Mesothelial cell of epicardium (in vitro differentiated cells): ENCODE data around the gene ZNF91. TPM values are rescaled to one million over a fixed set of nuclear protein-coding genes. Genes with fewer than 3 reads are reported as not detected.
"Not testable (repeated sequence)": the region's sequence is repeated elsewhere in the genome, so short reads cannot be mapped to it uniquely, and the experiment has no call there.

Experiments used
- DNase-seq, 2 experiments: peaks; one replicate each; pipeline ENCODE4 v3.0.0; 2021; ENCODE audit warnings: low spot score in 2 of 2; ENCODE audit not compliant: unreplicated experiment in 2 of 2
- H3K27ac Mint-ChIP-seq: 2 replicates; pipeline ENCODE4 v1.8.0; 2021; ENCODE audit warnings: mixed read lengths
- H3K27me3 Mint-ChIP-seq: 2 replicates; pipeline ENCODE4 v1.8.0; 2021; ENCODE audit warnings: low read depth, mixed read lengths
- H3K36me3 Mint-ChIP-seq: 2 replicates; pipeline ENCODE4 v1.8.0; 2021; ENCODE audit warnings: mixed read lengths
- H3K4me1 Mint-ChIP-seq: 2 replicates; pipeline ENCODE4 v1.8.0; 2021; ENCODE audit warnings: mixed read lengths
- H3K4me3 Mint-ChIP-seq: 2 replicates; pipeline ENCODE4 v1.8.0; 2021; ENCODE audit warnings: mild to moderate bottlenecking, moderate library complexity, mixed read lengths
- H3K9me3 Mint-ChIP-seq: 2 replicates; pipeline ENCODE4 v1.8.0; 2021; ENCODE audit warnings: mixed read lengths
- CTCF ChIP-seq: fragments of 200-600 bp; sonication (generic); IDR thresholded peaks from one replicate; pipeline ENCODE4 v1.5.0; 2021; ENCODE audit warnings: antibody characterized with exemption; ENCODE audit not compliant: unreplicated experiment
- total RNA-seq: library from RNA; stranded (reverse); gene quantifications from 3 replicates; pipeline ENCODE4 v1.2.1, GENCODE V29; 2021

The ZNF91 gene
- total RNA-seq, 1 donor from 2014 or later = 169 TPM

- H3K9me3 Mint-ChIP-seq = peaks cover 51% of the 10 kb centered on the region
These were observed 10.4 kb downstream of the ZNF91 start for GRCh38 chr19:23384858-23385257.

GRCh38 chr19:23384166-23384565 is 11.1 kb downstream of the ZNF91 start:
- H3K27me3 Mint-ChIP-seq = no peaks in the 10 kb centered on the region
- DNase-seq = no peak
- no peak for TF ChIP-seq CTCF
- peaks cover 51% of the 10 kb centered on the region for H3K9me3 Mint-ChIP-seq
- H3K4me1 Mint-ChIP-seq = no peaks in the 10 kb centered on the region
- no peak overlapping the region for H3K27ac Mint-ChIP-seq
- H3K4me3 Mint-ChIP-seq = no peak overlapping the region
- peaks cover 85% of the 10 kb centered on the region for H3K36me3 Mint-ChIP-seq

More at GRCh38 chr19:23384858-23385257, 10.4 kb downstream of the ZNF91 start:
- TF ChIP-seq CTCF = no peak
- no peaks in the 10 kb centered on the region for H3K27me3 Mint-ChIP-seq
- no peak overlapping the region for H3K4me3 Mint-ChIP-seq
- no peak overlapping the region for H3K27ac Mint-ChIP-seq
- DNase-seq = no peak
- no peaks in the 10 kb centered on the region for H3K4me1 Mint-ChIP-seq
- peaks cover 85% of the 10 kb centered on the region for H3K36me3 Mint-ChIP-seq

GRCh38 chr19:23382955-23383354 is 12.3 kb downstream of the ZNF91 start:
- Mint-ChIP-seq H3K27ac (no peak overlapping the region), H3K4me1 (no peaks in the 10 kb centered on the region), H3K36me3 (peaks cover 83% of the 10 kb centered on the region), H3K4me3 (no peak overlapping the region), H3K27me3 (no peaks in the 10 kb centered on the region), H3K9me3 (peaks cover 50% of the 10 kb centered on the region)
- DNase-seq = no peak
- no peak for TF ChIP-seq CTCF

- Mint-ChIP-seq H3K27ac (no peak overlapping the region), H3K9me3 (peaks cover 49% of the 10 kb centered on the region), H3K4me1 (no peaks in the 10 kb centered on the region), H3K27me3 (no peaks in the 10 kb centered on the region), H3K4me3 (no peak overlapping the region), H3K36me3 (peaks cover 82% of the 10 kb centered on the region)
- no peak for DNase-seq
- TF ChIP-seq CTCF = no peak
These were observed 14.2 kb downstream of the ZNF91 start for GRCh38 chr19:23381114-23381513.

GRCh38 chr19:23379671-23380070 is 15.6 kb downstream of the ZNF91 start:
- H3K9me3 Mint-ChIP-seq = peaks cover 51% of the 10 kb centered on the region
- H3K4me3 Mint-ChIP-seq, H3K4me1 Mint-ChIP-seq, DNase-seq, H3K27ac Mint-ChIP-seq, H3K27me3 Mint-ChIP-seq: not testable (repeated sequence)
- H3K36me3 Mint-ChIP-seq = peaks cover 83% of the 10 kb centered on the region

GRCh38 chr19:23378948-23379347 is 16.3 kb downstream of the ZNF91 start:
- no peak for TF ChIP-seq CTCF
- peaks cover 81% of the 10 kb centered on the region for H3K36me3 Mint-ChIP-seq

More at GRCh38 chr19:23378948-23379347, 16.3 kb downstream of the ZNF91 start:
- no peak for DNase-seq
- no peaks in the 10 kb centered on the region for H3K4me1 Mint-ChIP-seq
- H3K4me3 Mint-ChIP-seq = no peak overlapping the region
- H3K9me3 Mint-ChIP-seq = peaks cover 47% of the 10 kb centered on the region
- no peaks in the 10 kb centered on the region for H3K27me3 Mint-ChIP-seq
- no peak overlapping the region for H3K27ac Mint-ChIP-seq
